ENCODE results near the gene SLC6A5.

GRCh38 chr11:20611892-20612291 lies 12.5 kb downstream of the SLC6A5 start:
- no peak for TF ChIP-seq POLR2AphosphoS5 (IDR thresholded peaks at IDR 0.05; ENCODE audit: borderline replicate concordance, low read depth, low read length)
- no peak for TF ChIP-seq EZH2 (IDR thresholded peaks at IDR 0.05)

All from SK-N-MC (cell line).